ENCODE results near the gene EFNA5. TPM values are rescaled to one million over a fixed set of nuclear protein-coding genes. Genes with fewer than 3 reads are reported as not detected.

EFNA5 gene
- total RNA-seq, 1 experiment from 2014 or later, result 42.7 TPM

- CTCF ChIA-PET, result no interaction called here
- peaks cover 100% of the 10 kb centered on the region for H3K79me2 ChIP-seq (ENCODE audit: low read depth)
- POLR2A ChIA-PET (ENCODE audit: unreplicated experiment), result no interaction called here
Observed at GRCh38 chr5:107607671-107608345, 62.9 kb downstream of the EFNA5 start.

GRCh38 chr5:107607196-107607595 lies 63.5 kb downstream of the EFNA5 start:
- Histone ChIP-seq H3F3A (ENCODE audit: insufficient read depth, low read depth) (peaks cover 9% of the 10 kb centered on the region; the same call in 1 of the 2 replicates), H3K27ac (no peak overlapping the region), H3K9me3 (ENCODE audit: insufficient read depth, low read depth) (no peaks in the 10 kb centered on the region), H3K4me3 (no peak overlapping the region), H4K20me1 (ENCODE audit: insufficient read depth) (peaks cover 15% of the 10 kb centered on the region; the same call in 1 of the 2 replicates), H3K27me3 (ENCODE audit: insufficient read depth, low read depth) (no peaks in the 10 kb centered on the region), H3K4me2 (no peak overlapping the region), H3K9me2 (ENCODE audit: insufficient read depth) (no peaks in the 10 kb centered on the region), H3K79me2 (ENCODE audit: low read depth) (peaks cover 100% of the 10 kb centered on the region), H2AFZ (no peak overlapping the region), H3K36me3 (ENCODE audit: low read depth) (0 out of 2 replicates have a peak, but pooled peaks cover 3% of the 10 kb centered on the region), H3K4me1 (replicated peaks; ENCODE audit: insufficient read depth) (no peaks in the 10 kb centered on the region)
- no peak for DNase-seq
- no peak for TF ChIP-seq CTCF (conservative IDR thresholded peaks at IDR 0.05)
- TF ChIP-seq EZH2 (IDR thresholded peaks at IDR 0.05; ENCODE audit: low read depth), result no peak
- no TSS peak for BruUV-seq (replicated peaks)
- CTCF ChIA-PET, result no interaction called here
- intact Hi-C loops (cut with micrococcal nuclease; ENCODE audit: unreplicated experiment), result no loop called here
- POLR2A ChIA-PET (ENCODE audit: unreplicated experiment), result no interaction called here

More at GRCh38 chr5:107607671-107608345, 62.9 kb downstream of the EFNA5 start:
- Histone ChIP-seq H3F3A (ENCODE audit: insufficient read depth, low read depth) (peaks cover 13% of the 10 kb centered on the region; the same call in 1 of the 2 replicates), H3K36me3 (ENCODE audit: low read depth) (peaks cover 7% of the 10 kb centered on the region; the same call in 1 of the 2 replicates), H3K4me3 (no peak overlapping the region), H3K27me3 (ENCODE audit: insufficient read depth, low read depth) (no peaks in the 10 kb centered on the region), H3K4me1 (replicated peaks; ENCODE audit: insufficient read depth) (no peaks in the 10 kb centered on the region), H3K4me2 (no peak overlapping the region), H3K9me2 (ENCODE audit: insufficient read depth) (no peaks in the 10 kb centered on the region), H4K20me1 (ENCODE audit: insufficient read depth) (peaks cover 15% of the 10 kb centered on the region; the same call in 1 of the 2 replicates), H3K9me3 (ENCODE audit: insufficient read depth, low read depth) (peaks cover 3% of the 10 kb centered on the region; the same call in 1 of the 2 replicates), H3K27ac (no peak overlapping the region), H2AFZ (no peak overlapping the region)
- no TSS peak for BruUV-seq (replicated peaks)
- intact Hi-C loops (cut with micrococcal nuclease; ENCODE audit: unreplicated experiment), result no loop called here
- no peak for DNase-seq
- TF ChIP-seq EZH2 (IDR thresholded peaks at IDR 0.05; ENCODE audit: low read depth) (no peak), CTCF (conservative IDR thresholded peaks at IDR 0.05) (no peak)

GRCh38 chr5:107605596-107606125 lies 65.1 kb downstream of the EFNA5 start:
- Histone ChIP-seq H3K27ac (no peak overlapping the region), H3K4me3 (no peak overlapping the region), H3K9me3 (ENCODE audit: insufficient read depth, low read depth) (no peaks in the 10 kb centered on the region; the same call in 1 of the 2 replicates), H3K36me3 (ENCODE audit: low read depth) (no peaks in the 10 kb centered on the region), H3K79me2 (ENCODE audit: low read depth) (peaks cover 100% of the 10 kb centered on the region), H3K9me2 (ENCODE audit: insufficient read depth) (no peaks in the 10 kb centered on the region), H3F3A (ENCODE audit: insufficient read depth, low read depth) (peaks cover 9% of the 10 kb centered on the region; the same call in 1 of the 2 replicates), H2AFZ (no peak overlapping the region), H3K4me2 (no peak overlapping the region), H3K27me3 (ENCODE audit: insufficient read depth, low read depth) (no peaks in the 10 kb centered on the region), H4K20me1 (ENCODE audit: insufficient read depth) (peaks cover 18% of the 10 kb centered on the region; the same call in 1 of the 2 replicates), H3K4me1 (replicated peaks; ENCODE audit: insufficient read depth) (no peaks in the 10 kb centered on the region)
- DNase-seq, result no peak
- no peak for TF ChIP-seq EZH2 (IDR thresholded peaks at IDR 0.05; ENCODE audit: low read depth)
- no peak for TF ChIP-seq CTCF (conservative IDR thresholded peaks at IDR 0.05)
- no TSS peak for BruUV-seq (replicated peaks)
- ChIA-PET POLR2A (ENCODE audit: unreplicated experiment) (no interaction called here), CTCF (no interaction called here)
- intact Hi-C loops (cut with micrococcal nuclease; ENCODE audit: unreplicated experiment), result no loop called here

All from PC-9 (cell line).